SK-N-SH (cell line): Measurements from ENCODE around the gene AP1S3. TPM values are rescaled to one million over a fixed set of nuclear protein-coding genes. Genes with fewer than 3 reads are reported as not detected.

ENCODE experiments used
- CTCF ChIA-PET: fragments of 300-600, 350-600 bp; formaldehyde crosslinking; extraction: SDS; loops from one replicate; lab custom pipeline; 2021; lab: Yijun Ruan, JAX
- POLR2A ChIA-PET: fragments of 350-600 bp; sonication (Branson Sonifier 250); formaldehyde crosslinking; extraction: SDS; loops from one replicate; lab custom pipeline; 2020; ENCODE audit warnings: antibody characterized with exemption, inconsistent platforms; lab: Yijun Ruan, JAX
- DNase-seq: peaks from one replicate; pipeline ENCODE4 v3.0.0; 2012
- H2AFZ ChIP-seq: fragments of 200-600 bp; sonication (generic); 2 replicates; pipeline ENCODE4 v1.8.1; 2016; ENCODE audit warnings: antibody characterized with exemption, mild to moderate bottlenecking, low read depth
- H3F3A ChIP-seq: fragments of 200-600 bp; sonication (generic); replicated peaks from 2 replicates; pipeline ENCODE3; 2016; ENCODE audit warnings: antibody characterized with exemption, mild to moderate bottlenecking; ENCODE audit not compliant: insufficient read depth
- H3K27ac ChIP-seq, 2 experiments: fragments of 200-500 bp in 1 of 2; fragments of 200-600 bp in 1 of 2; sonication (Bioruptor generic) in 1 of 2; sonication (generic), shearing (Covaris generic) in 1 of 2; 2 replicates each; pipeline versions ENCODE4 v1.5.1 to v1.6.1; 2014 to 2016; ENCODE audit warnings: low read depth in 2 of 2, inconsistent platforms in 1 of 2, low read length in 1 of 2, mild to moderate bottlenecking in 1 of 2, mixed read lengths in 1 of 2
- H3K27me3 ChIP-seq: fragments of 200-600 bp; sonication (generic), shearing (Covaris generic); 2 replicates; pipeline ENCODE4 v1.6.1; 2016; ENCODE audit warnings: mixed run types; ENCODE audit not compliant: insufficient read depth
- H3K36me3 ChIP-seq, 2 experiments: fragments of 200-500 bp in 1 of 2; fragments of 200-600 bp in 1 of 2; sonication (Bioruptor generic) in 1 of 2; sonication (generic) in 1 of 2; replicated peaks in 1 of 2; 2 replicates each; pipeline versions ENCODE3 to v1.5.1; 2014 to 2016; ENCODE audit warnings: low read length in 1 of 2, mild to moderate bottlenecking in 1 of 2; ENCODE audit not compliant: insufficient read depth in 2 of 2, control insufficient read depth in 1 of 2
- H3K4me1 ChIP-seq, 2 experiments: fragments of 200-500 bp in 1 of 2; fragments of 200-600 bp in 1 of 2; sonication (Bioruptor generic) in 1 of 2; sonication (generic), shearing (Covaris generic) in 1 of 2; 2 replicates each; pipeline versions ENCODE4 v1.5.1 to v1.6.1; 2014 to 2016; ENCODE audit warnings: low read depth in 1 of 2, low read length in 1 of 2, mixed run types in 1 of 2; ENCODE audit not compliant: insufficient read depth in 2 of 2, control insufficient read depth in 1 of 2
- H3K4me2 ChIP-seq: fragments of 200-600 bp; sonication (generic), shearing (Covaris generic); 2 replicates; pipeline ENCODE4 v1.6.1; 2017; ENCODE audit warnings: mixed run types
- H3K4me3 ChIP-seq, 2 experiments: fragments of 200-500 bp in 1 of 2; fragments of 200-600 bp in 1 of 2; sonication (Bioruptor generic) in 1 of 2; sonication (generic), shearing (Covaris generic) in 1 of 2; 2 replicates each; pipeline versions ENCODE4 v1.5.1 to v1.8.1; 2014 to 2016; ENCODE audit warnings: low read depth in 2 of 2, inconsistent platforms in 1 of 2, low read length in 1 of 2, mild to moderate bottlenecking in 1 of 2, mixed read lengths in 1 of 2, moderate library complexity in 1 of 2
- H3K79me2 ChIP-seq: fragments of 200-600 bp; sonication (generic); 2 replicates; pipeline ENCODE4 v1.8.1; 2017; ENCODE audit warnings: mild to moderate bottlenecking; ENCODE audit not compliant: insufficient read depth
- H3K9ac ChIP-seq: fragments of 200-600 bp; sonication (generic); 2 replicates; pipeline ENCODE4 v1.6.1; 2017; ENCODE audit warnings: mixed run types
- H3K9me2 ChIP-seq: fragments of 200-600 bp; sonication (generic); 2 replicates; pipeline ENCODE4 v1.6.1; 2017; ENCODE audit warnings: mixed run types
- H3K9me3 ChIP-seq: fragments of 200-600 bp; sonication (generic); 2 replicates; pipeline ENCODE4 v1.6.1; 2017; ENCODE audit warnings: mixed run types, mild to moderate bottlenecking, moderate library complexity
- H4K20me1 ChIP-seq: fragments of 200-600 bp; sonication (generic); 2 replicates; pipeline ENCODE4 v1.6.1; 2017; ENCODE audit warnings: mild to moderate bottlenecking, mixed run types; ENCODE audit not compliant: insufficient read depth
- CTCF ChIP-seq: fragments of 200-600 bp; sonication (generic); IDR thresholded peaks from 2 replicates; pipeline ENCODE4 v1.6.1; 2017; ENCODE audit warnings: antibody characterized with exemption, mild to moderate bottlenecking, moderate library complexity
- EP300 ChIP-seq, 2 experiments: IDR thresholded peaks; 2 replicates each; pipeline versions ENCODE4 v1.4.0 to v1.6.1; 2012; ENCODE audit warnings: borderline replicate concordance in 1 of 2, low read depth in 1 of 2, low read length in 1 of 2
- FOSL2 ChIP-seq: IDR thresholded peaks from 2 replicates; pipeline ENCODE4 v1.4.0; 2012; ENCODE audit warnings: low read depth, mild to moderate bottlenecking, moderate library complexity, borderline replicate concordance
- IRF3 ChIP-seq: fragments of 150-350 bp; IDR thresholded peaks from 2 replicates; pipeline ENCODE4 v1.6.1; 2016; ENCODE audit warnings: mild to moderate bottlenecking, low read depth, low read length
- MAX ChIP-seq: IDR thresholded peaks from 2 replicates; pipeline ENCODE4 v1.4.0; 2012; ENCODE audit warnings: low read depth
- MXI1 ChIP-seq: IDR thresholded peaks from 2 replicates; pipeline ENCODE4 v1.6.1; 2012; ENCODE audit warnings: mild to moderate bottlenecking, low read depth, low read length, improper control_type of control experiment
- NFIC ChIP-seq: IDR thresholded peaks from 2 replicates; pipeline ENCODE4 v1.4.0; 2012; ENCODE audit warnings: borderline replicate concordance
- PBX3 ChIP-seq: IDR thresholded peaks from 2 replicates; pipeline ENCODE4; 2012
- POLR2AphosphoS5 ChIP-seq: IDR thresholded peaks from 2 replicates; pipeline ENCODE4 v1.6.1; 2012; ENCODE audit warnings: low read depth, low read length
- SIN3A ChIP-seq: IDR thresholded peaks from 2 replicates; pipeline ENCODE4 v1.6.1; 2012; ENCODE audit warnings: low read depth, mild to moderate bottlenecking, low read length, moderate library complexity, borderline replicate concordance
- TAF1 ChIP-seq: IDR thresholded peaks from 2 replicates; pipeline ENCODE4 v1.6.1; 2012; ENCODE audit warnings: low read depth, mild to moderate bottlenecking, low read length, moderate library complexity, borderline replicate concordance
- USF1 ChIP-seq: IDR thresholded peaks from 2 replicates; pipeline ENCODE4 v1.4.0; 2012; ENCODE audit warnings: low read depth, borderline replicate concordance
- WGBS: methylation state at CpG from one replicate; pipeline ENCODE4 v1.1.6; 2017; ENCODE audit warnings: low lambda C conversion rate; 5-methylcytosine and 5-hydroxymethylcytosine counted together
- polyA plus RNA-seq, 3 experiments: library from polyadenylated mRNA; depleted of rRNA; stranded (reverse); fragments of >200 nt; gene quantifications; 2 replicates each; pipeline ENCODE4 v1.2.3, GENCODE V29; 2012

Gene AP1S3
- polyA plus RNA-seq, 1 of the 3 experiments (the other 2 are of a cell fraction) = 4.8 TPM

- POLR2A ChIA-PET = no interaction called here
- TF ChIP-seq TAF1 = no peak
- no peak for TF ChIP-seq FOSL2
- TF ChIP-seq SIN3A = no peak
- no peak for TF ChIP-seq MAX
- TF ChIP-seq CTCF = no peak
- TF ChIP-seq USF1 = no peak
- no peak for TF ChIP-seq MXI1
- TF ChIP-seq IRF3 = no peak
- TF ChIP-seq PBX3 = no peak
- no peak for TF ChIP-seq POLR2AphosphoS5
- no peak for TF ChIP-seq NFIC
- no peak for TF ChIP-seq EP300 (IDR thresholded peaks at IDR 0.05; ENCODE audit: borderline replicate concordance in 1 of 2, low read depth in 1 of 2, low read length in 1 of 2)
- Histone ChIP-seq H3F3A (no peaks in the 10 kb centered on the region), H3K27ac (no peak overlapping the region), H3K4me2 (no peak overlapping the region), H4K20me1 (no peaks in the 10 kb centered on the region), H3K27me3 (no peaks in the 10 kb centered on the region), H3K9me2 (no peaks in the 10 kb centered on the region), H3K9me3 (no peaks in the 10 kb centered on the region), H3K9ac (no peak overlapping the region), H3K79me2 (peaks cover 9% of the 10 kb centered on the region; the same call in 1 of the 2 replicates), H3K36me3 (peaks cover 0 to 5% of the 10 kb centered on the region in 2 experiments), H2AFZ (no peak overlapping the region), H3K4me1 (no peaks in the 10 kb centered on the region), H3K4me3 (no peak overlapping the region)
- 93% methylated on average over 5 of the region's 5 CpGs for WGBS
- CTCF ChIA-PET = interaction anchor here (0.8 kb wide), 1 partner anchor 11 kb away, joined by 3 read pairs; no protein-coding TSS in a partner anchor
- DNase-seq = no peak
Measured at GRCh38 chr2:223786236-223786635, 51.1 kb downstream of the AP1S3 start.
